LHCN-M2 (cell line): ENCODE results near the gene HOXB8. TPM values are rescaled to one million over a fixed set of nuclear protein-coding genes. Genes with fewer than 3 reads are reported as not detected.

ENCODE experiments used
- DNase-seq: peaks from one replicate; pipeline ENCODE4 v3.0.0-alpha.2; 2012; ENCODE audit warnings: low read depth
- total RNA-seq: library from RNA; depleted of rRNA; stranded (reverse); fragments of >200 nt; gene quantifications from 2 replicates; pipeline ENCODE4 v1.2.3, GENCODE V29; 2014; rRNA removed

Gene HOXB8
- total RNA-seq, 1 experiment from 2014 or later: 22.9 TPM

DNA sequence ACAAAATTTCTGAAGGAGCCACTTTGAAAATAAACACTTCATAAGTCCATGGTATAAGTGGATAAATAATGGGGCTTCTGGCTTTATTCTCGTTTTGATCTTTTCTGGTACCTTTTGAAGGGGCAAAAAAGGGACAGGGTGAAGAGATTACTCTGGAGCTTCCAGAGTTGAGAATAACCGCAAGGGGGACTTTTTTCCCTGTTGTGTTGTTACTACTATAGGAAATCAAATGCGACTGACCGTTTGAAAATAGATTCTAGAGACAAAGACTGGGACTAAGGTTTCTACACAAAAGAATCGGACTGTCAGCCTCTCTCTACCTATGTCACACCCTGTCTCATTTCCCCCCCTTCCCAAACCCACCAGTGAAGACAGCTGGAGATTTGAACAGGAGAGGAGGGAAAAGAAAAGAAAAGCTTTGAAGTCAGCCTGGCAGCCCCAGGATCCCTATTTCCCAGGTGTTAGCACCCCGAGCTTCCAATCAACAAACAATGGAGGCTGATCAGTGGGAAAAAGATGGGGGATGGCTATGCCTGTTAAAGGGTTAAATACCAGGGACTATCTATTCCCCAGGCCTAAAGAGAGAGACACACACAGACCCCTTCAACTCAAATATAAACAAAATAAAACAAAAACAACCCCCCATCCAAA lies 45.3 kb downstream of the HOXB8 start:
- DNase-seq: no peak

DNA sequence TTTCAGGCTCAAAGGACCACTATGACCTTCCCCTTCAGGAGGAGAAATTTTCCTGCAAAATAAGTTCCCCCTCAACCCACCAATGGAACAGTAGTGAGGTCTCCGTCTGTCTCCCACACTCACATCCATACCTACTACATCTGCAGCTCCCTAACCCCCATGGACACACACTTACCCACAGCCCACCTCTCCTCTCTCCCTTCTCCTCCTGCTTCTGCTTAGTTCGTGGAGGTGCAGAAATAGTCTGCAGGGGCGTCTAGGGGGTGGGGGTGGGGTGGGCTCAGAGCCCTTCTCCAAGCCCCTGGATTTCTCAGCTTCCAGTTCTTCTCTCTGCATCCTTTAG lies 45.9 kb downstream of the HOXB8 start:
- DNase-seq: no peak

DNA sequence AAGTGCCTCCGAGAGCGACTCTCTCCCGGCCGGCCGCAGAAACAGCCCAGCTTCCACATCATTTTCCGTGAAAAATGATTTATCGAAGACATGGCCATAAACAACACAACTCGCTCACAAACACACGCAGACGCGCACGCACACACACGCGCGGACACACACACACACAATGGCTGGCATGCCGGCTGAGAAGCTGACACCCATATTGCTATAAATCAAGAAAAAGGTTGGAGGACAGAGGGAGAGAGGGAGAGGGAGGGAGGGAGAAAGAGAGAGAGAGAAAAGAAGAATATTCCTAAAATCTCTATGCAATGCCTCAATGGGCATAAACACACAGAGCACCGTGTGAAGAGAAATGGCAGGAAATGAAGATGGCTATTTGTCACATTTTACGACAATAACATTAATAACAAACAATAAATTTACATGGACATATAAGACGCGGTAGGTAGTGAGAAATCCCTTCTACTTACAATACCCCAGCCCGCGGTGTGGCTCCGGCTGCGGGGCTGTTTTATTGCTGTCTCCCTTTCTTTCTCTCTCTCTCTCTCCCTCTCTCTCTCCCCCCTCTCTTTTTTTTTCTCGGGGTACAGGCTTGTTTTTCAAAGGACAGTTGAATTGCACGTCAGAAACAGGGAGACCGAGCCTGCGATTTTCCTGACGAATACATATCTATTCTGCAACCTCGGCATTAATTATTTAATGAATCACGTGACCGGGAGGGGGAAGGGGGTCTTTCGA lies 46.4 kb downstream of the HOXB8 start:
- DNase-seq: no peak

- no peak for DNase-seq
These were observed 47.3 kb downstream of the HOXB8 start for GRCh38 chr17:48567646-48568354.

- no peak for DNase-seq
These were observed 47.9 kb downstream of the HOXB8 start for GRCh38 chr17:48567209-48567608.

DNA sequence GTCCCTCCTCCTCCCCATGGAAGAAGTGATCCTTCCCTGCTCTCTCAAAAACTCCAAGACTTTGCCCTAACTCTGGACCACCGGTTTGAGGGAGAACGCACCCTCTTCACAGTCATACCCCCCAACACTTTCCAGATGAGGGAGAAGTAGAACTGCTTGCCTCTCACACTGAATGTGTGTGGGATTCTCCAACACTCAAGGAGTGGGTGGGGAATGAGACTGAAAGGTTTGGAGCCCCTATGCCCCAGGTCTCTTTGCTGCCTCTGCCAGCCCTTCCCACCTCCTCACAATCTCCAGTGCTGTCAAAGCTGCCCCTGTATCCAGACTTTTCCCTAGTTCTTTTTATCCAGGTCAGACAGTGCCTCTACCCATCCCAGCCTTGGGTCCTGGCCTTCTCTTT lies 48.4 kb downstream of the HOXB8 start:
- no peak for DNase-seq

DNA sequence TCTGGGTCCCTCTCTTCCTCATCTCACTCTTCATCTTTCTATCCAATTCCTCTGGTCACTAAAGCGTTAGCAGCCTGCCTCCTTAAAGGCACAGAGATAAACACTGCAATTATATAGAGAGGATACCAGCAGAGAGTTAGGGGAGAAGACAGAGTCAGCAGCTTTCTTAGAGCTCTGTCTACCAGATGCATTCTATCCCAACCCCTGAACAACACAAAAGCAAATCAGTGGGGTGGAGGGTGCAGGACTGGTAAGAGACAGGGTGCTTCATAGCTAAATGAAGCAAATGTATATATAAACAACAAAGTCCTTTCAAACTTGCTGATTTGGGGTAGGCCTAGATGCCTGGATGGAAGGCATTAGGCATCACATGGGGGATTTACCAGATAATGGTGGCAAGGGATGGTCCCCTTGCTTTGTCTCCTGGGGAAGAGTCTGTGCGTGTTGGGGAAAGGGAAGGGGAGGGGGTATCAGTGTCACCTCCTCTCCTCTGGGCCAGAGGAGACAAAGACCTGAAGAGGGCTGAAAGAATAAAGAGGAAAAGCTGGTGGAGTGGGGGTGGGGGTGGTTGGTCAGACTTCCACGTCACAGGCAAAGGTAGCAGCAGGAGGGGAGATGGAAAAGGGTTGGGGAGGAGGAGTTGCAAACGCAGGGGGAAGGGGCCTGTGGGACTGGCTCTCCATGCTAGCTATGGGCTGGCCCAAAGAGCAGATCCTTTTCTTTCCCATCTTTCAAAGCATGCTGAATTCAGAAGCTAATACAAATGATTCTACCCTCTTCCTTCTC lies 49.0 kb downstream of the HOXB8 start:
- no peak for DNase-seq

DNA sequence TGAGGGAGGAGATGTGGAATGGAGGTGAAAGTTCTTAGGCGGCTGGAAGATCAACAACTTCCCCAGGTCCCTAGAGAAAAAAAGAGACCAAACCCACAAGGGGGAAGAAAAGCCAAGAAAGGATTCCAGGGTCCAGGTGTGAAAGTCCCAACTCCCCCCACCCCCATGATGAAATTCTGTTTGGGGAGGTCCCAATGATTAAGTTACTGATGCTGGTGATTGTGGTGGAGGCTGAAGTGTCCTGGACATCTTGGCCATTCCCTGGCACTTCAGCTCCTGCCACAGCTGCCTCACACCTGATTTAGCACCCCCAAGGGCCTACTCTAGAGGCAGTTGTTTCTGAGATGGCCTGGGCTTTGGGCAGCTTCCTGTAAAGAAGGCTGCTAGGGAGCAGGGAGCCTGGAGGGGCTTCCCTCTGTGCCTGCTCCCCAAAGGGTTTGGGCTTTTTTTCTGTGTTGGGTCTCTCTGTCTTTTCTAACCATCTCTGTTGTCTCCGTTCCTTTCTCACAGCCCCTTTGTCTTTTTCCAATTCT lies 50.0 kb downstream of the HOXB8 start:
- DNase-seq: peak; percentile 57

- DNase-seq: no peak
These were observed 50.7 kb downstream of the HOXB8 start for GRCh38 chr17:48564188-48565021.

DNA sequence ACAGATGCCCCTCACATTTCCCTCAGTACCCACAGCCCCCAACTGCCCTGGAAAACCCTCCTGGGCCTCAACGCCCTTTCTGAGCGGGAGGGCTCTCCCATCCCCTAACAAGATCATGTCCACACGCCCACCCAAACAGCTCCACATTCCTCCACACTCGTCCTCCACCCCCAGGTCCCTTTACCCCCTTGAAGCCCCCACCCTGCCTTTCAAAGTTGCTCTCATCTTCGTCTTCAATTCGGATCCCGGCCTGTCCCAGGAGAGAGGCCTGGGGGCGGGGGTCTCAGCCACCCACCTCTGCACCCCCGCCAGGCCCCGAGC lies 51.3 kb downstream of the HOXB8 start:
- no peak for DNase-seq

GRCh38 chr17:48563385-48563838 lies 51.7 kb downstream of the HOXB8 start:
- no peak for DNase-seq

DNA sequence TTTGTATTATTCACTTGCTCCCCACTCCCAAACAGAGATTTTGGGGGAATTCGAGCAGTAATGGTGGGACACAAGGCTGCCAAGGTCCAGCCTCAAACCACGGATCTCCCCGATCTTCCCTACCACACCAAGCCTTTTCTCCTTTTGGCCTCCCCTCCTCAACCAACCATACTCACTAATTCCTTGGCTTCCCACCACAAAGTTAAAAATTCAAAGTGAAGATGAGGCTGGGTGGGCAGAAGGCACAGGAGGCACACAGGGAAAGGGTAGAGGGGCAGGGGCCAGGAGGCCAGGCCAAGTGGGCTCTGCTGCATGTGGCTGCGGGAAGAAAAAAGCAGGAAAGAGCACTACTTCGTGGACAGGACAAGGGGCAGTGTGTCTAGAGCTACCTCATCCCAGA lies 52.2 kb downstream of the HOXB8 start:
- no peak for DNase-seq

Other genes starting within 250 kb of the HOXB8 start
- gene SKAP1, start 185.1 kb downstream of the HOXB8 start, total RNA-seq: 0.17 TPM in 1 of 2 replicates, not detected in the other
- gene HOXB1, start 84.3 kb downstream of the HOXB8 start, total RNA-seq: not detected in 2 replicates
- gene HOXB2, start 70.2 kb downstream of the HOXB8 start, total RNA-seq: 59.3 and 65.3 TPM in 2 replicates
- 5.2 and 5.5 TPM in 2 replicates for gene HOXB4, start 36.9 kb downstream of the HOXB8 start, total RNA-seq
- 9.0 and 12.1 TPM in 2 replicates for gene HOXB3, start 25.1 kb downstream of the HOXB8 start, total RNA-seq
- gene HOXB5, start 21.5 kb downstream of the HOXB8 start, total RNA-seq: 0.90 and 1.8 TPM in 2 replicates
- gene HOXB6, start 10.3 kb downstream of the HOXB8 start, total RNA-seq: 21.5 and 24.9 TPM in 2 replicates
- 26.9 and 37.3 TPM in 2 replicates for gene HOXB7, start 4.3 kb downstream of the HOXB8 start, total RNA-seq
- gene HOXB9, start 11.1 kb upstream of the HOXB8 start, total RNA-seq: 3.6 and 5.1 TPM in 2 replicates
- gene PRAC1, start 107.2 kb upstream of the HOXB8 start, total RNA-seq: not detected in 2 replicates
- gene PRAC2, start 107.9 kb upstream of the HOXB8 start, total RNA-seq: not detected in 2 replicates
- 0.77 and 0.80 TPM in 2 replicates for gene HOXB13, start 113.5 kb upstream of the HOXB8 start, total RNA-seq
- not detected in 2 replicates for gene TTLL6, start 201.9 kb upstream of the HOXB8 start, total RNA-seq
- gene CALCOCO2, start 215.7 kb upstream of the HOXB8 start, total RNA-seq: 43.7 and 61.7 TPM in 2 replicates